C4-2B (cell line): ENCODE results near the gene TOMM70.

Experiments
- ZFX ChIP-seq: fragments of 450-650 bp; IDR thresholded peaks from 2 replicates; pipeline ENCODE4 v1.6.1; 2017
- TF ChIP-seq, protein P1 (sequence below): fragments of 450-650 bp; conservative IDR thresholded peaks from 2 replicates; pipeline ENCODE4 v1.5.1; 2017; ENCODE audit warnings: mild to moderate bottlenecking

DNA sequence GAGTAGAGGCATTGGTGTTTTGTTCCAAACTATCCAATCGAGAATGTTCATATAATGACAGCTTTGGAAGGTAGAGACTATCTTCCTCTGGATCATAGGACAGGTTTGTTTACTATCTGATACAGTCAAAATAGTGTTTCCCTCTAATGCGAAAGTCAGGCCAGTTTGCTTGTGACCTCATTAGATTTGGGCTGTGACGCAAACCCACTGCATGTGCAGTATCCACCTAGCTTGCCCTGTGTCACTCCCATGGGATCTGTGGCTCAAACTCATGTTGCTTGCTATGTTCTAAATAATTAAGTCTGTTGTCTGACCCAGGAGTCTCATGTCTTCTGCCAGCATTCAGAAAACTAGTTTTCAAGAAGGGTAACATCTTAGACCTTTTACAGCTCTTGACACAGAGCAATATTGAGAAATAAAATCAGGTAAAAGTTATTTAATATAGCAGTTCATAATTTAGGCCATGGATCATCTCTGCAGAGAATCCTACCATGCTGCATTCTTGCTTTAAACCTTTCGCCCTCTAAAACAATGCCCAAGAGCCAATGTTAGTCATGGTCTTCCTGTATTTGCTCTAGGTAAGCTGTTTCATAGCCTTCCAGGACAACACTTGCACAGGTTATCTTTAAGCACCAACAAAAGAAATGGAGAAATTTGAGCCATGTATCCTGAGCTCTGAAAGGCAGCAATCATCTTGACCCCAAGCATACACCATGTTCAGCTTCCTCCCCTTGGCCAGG, 40.0 kb downstream of the TOMM70 start:
- TF ChIP-seq ZFX, result no peak
- TF ChIP-seq, protein P1, sequence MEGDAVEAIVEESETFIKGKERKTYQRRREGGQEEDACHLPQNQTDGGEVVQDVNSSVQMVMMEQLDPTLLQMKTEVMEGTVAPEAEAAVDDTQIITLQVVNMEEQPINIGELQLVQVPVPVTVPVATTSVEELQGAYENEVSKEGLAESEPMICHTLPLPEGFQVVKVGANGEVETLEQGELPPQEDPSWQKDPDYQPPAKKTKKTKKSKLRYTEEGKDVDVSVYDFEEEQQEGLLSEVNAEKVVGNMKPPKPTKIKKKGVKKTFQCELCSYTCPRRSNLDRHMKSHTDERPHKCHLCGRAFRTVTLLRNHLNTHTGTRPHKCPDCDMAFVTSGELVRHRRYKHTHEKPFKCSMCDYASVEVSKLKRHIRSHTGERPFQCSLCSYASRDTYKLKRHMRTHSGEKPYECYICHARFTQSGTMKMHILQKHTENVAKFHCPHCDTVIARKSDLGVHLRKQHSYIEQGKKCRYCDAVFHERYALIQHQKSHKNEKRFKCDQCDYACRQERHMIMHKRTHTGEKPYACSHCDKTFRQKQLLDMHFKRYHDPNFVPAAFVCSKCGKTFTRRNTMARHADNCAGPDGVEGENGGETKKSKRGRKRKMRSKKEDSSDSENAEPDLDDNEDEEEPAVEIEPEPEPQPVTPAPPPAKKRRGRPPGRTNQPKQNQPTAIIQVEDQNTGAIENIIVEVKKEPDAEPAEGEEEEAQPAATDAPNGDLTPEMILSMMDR, result no peak
